Astrocyte (in vitro differentiated cells and primary cell): ENCODE data around the gene ELF5. TPM values are rescaled to one million over a fixed set of nuclear protein-coding genes. Genes with fewer than 3 reads are reported as not detected.

ENCODE experiments used
- DNase-seq: peaks from one replicate; pipeline ENCODE4 v3.0.0-alpha.2; 2010; ENCODE audit warnings: low read depth
- FAIRE-seq: peaks from 2 replicates; lab custom pipeline; 2011; peaks lifted over from hg19 to GRCh38; lab: Jason Lieb, UNC
- H2AFZ ChIP-seq: 2 replicates; pipeline ENCODE4 v1.6.0; 2012; ENCODE audit warnings: low read depth, low read length, inconsistent platforms
- H3K27ac ChIP-seq: 2 replicates; pipeline ENCODE4 v1.5.1; 2011; ENCODE audit warnings: low read depth, low read length, inconsistent platforms
- H3K27me3 ChIP-seq: 2 replicates; pipeline ENCODE4 v1.6.0; 2011; ENCODE audit warnings: low read length, inconsistent platforms; ENCODE audit not compliant: insufficient read depth
- H3K36me3 ChIP-seq: 2 replicates; pipeline ENCODE4 v1.5.1; 2011; ENCODE audit warnings: low read length, inconsistent platforms; ENCODE audit not compliant: insufficient read depth
- H3K4me1 ChIP-seq: 2 replicates; pipeline ENCODE4 v1.5.1; 2011; ENCODE audit warnings: low read length, inconsistent platforms; ENCODE audit not compliant: insufficient read depth
- H3K4me2 ChIP-seq: 2 replicates; pipeline ENCODE4 v1.6.0; 2012; ENCODE audit warnings: low read length, inconsistent platforms
- H3K4me3 ChIP-seq: 2 replicates; pipeline ENCODE4 v1.5.1; 2011; ENCODE audit warnings: low read depth, mild to moderate bottlenecking, low read length, inconsistent platforms; ENCODE audit not compliant: insufficient read depth
- H3K79me2 ChIP-seq: 2 replicates; pipeline ENCODE4 v1.6.0; 2012; ENCODE audit warnings: mild to moderate bottlenecking, low read length, inconsistent platforms; ENCODE audit not compliant: insufficient read depth
- H3K9ac ChIP-seq: 2 replicates; pipeline ENCODE4 v1.6.0; 2012; ENCODE audit warnings: mild to moderate bottlenecking, low read length, inconsistent platforms
- H3K9me3 ChIP-seq: 2 replicates; pipeline ENCODE4 v1.5.1; 2012; ENCODE audit warnings: low read depth, mild to moderate bottlenecking, low read length, inconsistent platforms; ENCODE audit not compliant: insufficient read depth
- H4K20me1 ChIP-seq: 2 replicates; pipeline ENCODE4 v1.6.0; 2012; ENCODE audit warnings: low read length, inconsistent platforms; ENCODE audit not compliant: insufficient read depth
- H3K27ac Mint-ChIP-seq: one replicate; pipeline ENCODE4 v1.8.0; 2021; ENCODE audit warnings: mild to moderate bottlenecking, mixed read lengths; ENCODE audit not compliant: unreplicated experiment
- H3K27me3 Mint-ChIP-seq: one replicate; pipeline ENCODE4 v1.8.0; 2021; ENCODE audit warnings: low read depth, mixed read lengths; ENCODE audit not compliant: unreplicated experiment
- H3K36me3 Mint-ChIP-seq: one replicate; pipeline ENCODE4 v1.8.0; 2021; ENCODE audit warnings: low read depth, mixed read lengths; ENCODE audit not compliant: unreplicated experiment
- H3K4me1 Mint-ChIP-seq: one replicate; pipeline ENCODE4 v1.8.0; 2021; ENCODE audit warnings: low read depth, mixed read lengths; ENCODE audit not compliant: unreplicated experiment
- H3K4me3 Mint-ChIP-seq: one replicate; pipeline ENCODE4 v1.8.0; 2021; ENCODE audit warnings: mild to moderate bottlenecking, moderate library complexity, mixed read lengths; ENCODE audit not compliant: unreplicated experiment
- H3K9me3 Mint-ChIP-seq: one replicate; pipeline ENCODE4 v1.8.0; 2021; ENCODE audit warnings: mild to moderate bottlenecking, mixed read lengths; ENCODE audit not compliant: unreplicated experiment
- EZH2 ChIP-seq: IDR thresholded peaks from 2 replicates; pipeline ENCODE4 v1.6.1; 2012; ENCODE audit warnings: mild to moderate bottlenecking, low read length, inconsistent platforms; ENCODE audit not compliant: insufficient read depth
- total RNA-seq: library from RNA; stranded (reverse); gene quantifications from 2 replicates; pipeline ENCODE4 v1.2.1, GENCODE V29; 2021
- TF ChIP-seq, protein P1 (sequence below): IDR thresholded peaks from 2 replicates; pipeline ENCODE4 v1.5.1; 2011; ENCODE audit warnings: low read depth, mild to moderate bottlenecking, inconsistent platforms, low read length, moderate library complexity; ENCODE audit not compliant: insufficient read depth

The ELF5 gene
- total RNA-seq, 1 donor from 2014 or later: not detected

DNA sequence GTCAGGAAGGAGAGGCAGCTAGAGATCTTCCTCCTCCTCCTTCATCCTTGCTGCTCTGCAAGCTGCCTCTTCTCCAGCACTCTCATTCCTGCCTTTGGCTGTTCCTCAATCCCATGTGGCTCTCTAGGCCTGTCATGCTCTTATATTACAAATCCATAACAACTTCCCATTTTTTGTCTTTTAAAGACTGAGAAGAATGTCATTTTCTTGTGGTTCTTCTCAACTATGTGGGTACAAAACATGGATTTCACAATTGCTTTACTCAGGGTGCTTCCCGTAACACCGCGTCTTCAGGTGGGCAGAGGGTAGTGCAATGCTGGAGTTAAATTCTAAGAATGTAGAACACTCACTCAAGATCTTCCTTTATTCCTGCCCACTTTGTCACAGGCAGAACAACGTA, 81.6 kb downstream of the ELF5 start:
- DNase-seq (no peak), FAIRE-seq (no peak)
- H3K27ac ChIP-seq: no peak overlapping the region
- H4K20me1 ChIP-seq: no peaks in the 10 kb centered on the region
- peaks cover 4% of the 10 kb centered on the region for H3K4me1 ChIP-seq
- Mint-ChIP-seq H3K27ac (no peak overlapping the region), H3K9me3 (peaks cover 4% of the 10 kb centered on the region), H3K27me3 (no peaks in the 10 kb centered on the region), H3K4me1 (peaks cover 4% of the 10 kb centered on the region), H3K4me3 (no peak overlapping the region), H3K36me3 (no peaks in the 10 kb centered on the region)
- no peaks in the 10 kb centered on the region for H3K9me3 ChIP-seq
- H3K79me2 ChIP-seq: no peaks in the 10 kb centered on the region
- no peak overlapping the region for H3K4me2 ChIP-seq
- H2AFZ ChIP-seq: no peak overlapping the region
- H3K9ac ChIP-seq: no peak overlapping the region
- H3K36me3 ChIP-seq: no peaks in the 10 kb centered on the region
- TF ChIP-seq, protein P1, sequence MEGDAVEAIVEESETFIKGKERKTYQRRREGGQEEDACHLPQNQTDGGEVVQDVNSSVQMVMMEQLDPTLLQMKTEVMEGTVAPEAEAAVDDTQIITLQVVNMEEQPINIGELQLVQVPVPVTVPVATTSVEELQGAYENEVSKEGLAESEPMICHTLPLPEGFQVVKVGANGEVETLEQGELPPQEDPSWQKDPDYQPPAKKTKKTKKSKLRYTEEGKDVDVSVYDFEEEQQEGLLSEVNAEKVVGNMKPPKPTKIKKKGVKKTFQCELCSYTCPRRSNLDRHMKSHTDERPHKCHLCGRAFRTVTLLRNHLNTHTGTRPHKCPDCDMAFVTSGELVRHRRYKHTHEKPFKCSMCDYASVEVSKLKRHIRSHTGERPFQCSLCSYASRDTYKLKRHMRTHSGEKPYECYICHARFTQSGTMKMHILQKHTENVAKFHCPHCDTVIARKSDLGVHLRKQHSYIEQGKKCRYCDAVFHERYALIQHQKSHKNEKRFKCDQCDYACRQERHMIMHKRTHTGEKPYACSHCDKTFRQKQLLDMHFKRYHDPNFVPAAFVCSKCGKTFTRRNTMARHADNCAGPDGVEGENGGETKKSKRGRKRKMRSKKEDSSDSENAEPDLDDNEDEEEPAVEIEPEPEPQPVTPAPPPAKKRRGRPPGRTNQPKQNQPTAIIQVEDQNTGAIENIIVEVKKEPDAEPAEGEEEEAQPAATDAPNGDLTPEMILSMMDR: no peak
- no peak for TF ChIP-seq EZH2
- no peaks in the 10 kb centered on the region for H3K27me3 ChIP-seq
- no peak overlapping the region for H3K4me3 ChIP-seq

Other genes starting within 250 kb of the ELF5 start
- gene ABTB2, start 155.8 kb downstream of the ELF5 start, total RNA-seq: 12.2 and 14.1 TPM in 2 replicates
- gene CAT, start 74.9 kb downstream of the ELF5 start, total RNA-seq: 16.5 and 17.6 TPM in 2 replicates
- gene EHF, start 107.3 kb upstream of the ELF5 start, total RNA-seq: 0.25 TPM in 1 of 2 replicates, not detected in the other